Mammary epithelial cell (primary cell): Measurements from ENCODE around the gene SYCP1.

Experiments
- CTCF ChIP-seq, 2 donors: IDR thresholded peaks in 1 of 2; conservative IDR thresholded peaks in 1 of 2; 2 replicates each; pipeline ENCODE4 v1.5.1; 2011 to 2012; ENCODE audit warnings: inconsistent platforms in 2 of 2, low read length in 2 of 2, mild to moderate bottlenecking in 2 of 2, control low read depth in 1 of 2, low read depth in 1 of 2; ENCODE audit not compliant: insufficient read depth in 1 of 2; ENCODE audit errors: extremely low read depth in 1 of 2
- EZH2 ChIP-seq: IDR thresholded peaks from 2 replicates; pipeline ENCODE4 v1.6.1; 2012; ENCODE audit warnings: low read length, inconsistent platforms, borderline replicate concordance

GRCh38 chr1:115031595-115031994 lies 176.9 kb downstream of the SYCP1 start:
- TF ChIP-seq EZH2 (no peak), CTCF (conservative IDR thresholded peaks at IDR 0.05 in 1 of 2, IDR thresholded peaks at IDR 0.05 in 1 of 2; ENCODE audit: extremely low read depth in 1 of 2, insufficient read depth in 1 of 2, low read depth in 1 of 2, low read length in 2 of 2) (no peak)
